ENCODE results near the gene IL17RB.

IL17RB gene

GRCh38 chr3:53804697-53805462, 41.5 kb upstream of the IL17RB start:
- H3K9ac ChIP-seq (ENCODE audit: low read depth, low read length): no peak overlapping the region
- no peaks in the 10 kb centered on the region for H3K9me3 ChIP-seq (ENCODE audit: control insufficient read depth, insufficient read depth, low read length)
- H3K4me1 ChIP-seq (ENCODE audit: control insufficient read depth, insufficient read depth, low read length): 0 out of 2 replicates have a peak, but pooled peaks cover 3% of the 10 kb centered on the region
- H3K27ac ChIP-seq (ENCODE audit: low read depth, low read length): no peak overlapping the region
- no peaks in the 10 kb centered on the region for H3K36me3 ChIP-seq (ENCODE audit: control insufficient read depth, insufficient read depth, low read length)
- no peaks in the 10 kb centered on the region for H3K27me3 ChIP-seq (ENCODE audit: control insufficient read depth, insufficient read depth, low read length)
- no peak overlapping the region for H3K4me3 ChIP-seq (ENCODE audit: low read depth, low read length)

GRCh38 chr3:53805463-53806159, 40.8 kb upstream of the IL17RB start:
- no peaks in the 10 kb centered on the region for H3K36me3 ChIP-seq (ENCODE audit: control insufficient read depth, insufficient read depth, low read length)
- H3K27ac ChIP-seq (ENCODE audit: low read depth, low read length): no peak overlapping the region
- no peak overlapping the region for H3K9ac ChIP-seq (ENCODE audit: low read depth, low read length)
- no peak overlapping the region for H3K4me3 ChIP-seq (ENCODE audit: low read depth, low read length)
- no peaks in the 10 kb centered on the region for H3K27me3 ChIP-seq (ENCODE audit: control insufficient read depth, insufficient read depth, low read length)
- H3K4me1 ChIP-seq (ENCODE audit: control insufficient read depth, insufficient read depth, low read length): 0 out of 2 replicates have a peak, but pooled peaks cover 3% of the 10 kb centered on the region
- H3K9me3 ChIP-seq (ENCODE audit: control insufficient read depth, insufficient read depth, low read length): no peaks in the 10 kb centered on the region

DNA sequence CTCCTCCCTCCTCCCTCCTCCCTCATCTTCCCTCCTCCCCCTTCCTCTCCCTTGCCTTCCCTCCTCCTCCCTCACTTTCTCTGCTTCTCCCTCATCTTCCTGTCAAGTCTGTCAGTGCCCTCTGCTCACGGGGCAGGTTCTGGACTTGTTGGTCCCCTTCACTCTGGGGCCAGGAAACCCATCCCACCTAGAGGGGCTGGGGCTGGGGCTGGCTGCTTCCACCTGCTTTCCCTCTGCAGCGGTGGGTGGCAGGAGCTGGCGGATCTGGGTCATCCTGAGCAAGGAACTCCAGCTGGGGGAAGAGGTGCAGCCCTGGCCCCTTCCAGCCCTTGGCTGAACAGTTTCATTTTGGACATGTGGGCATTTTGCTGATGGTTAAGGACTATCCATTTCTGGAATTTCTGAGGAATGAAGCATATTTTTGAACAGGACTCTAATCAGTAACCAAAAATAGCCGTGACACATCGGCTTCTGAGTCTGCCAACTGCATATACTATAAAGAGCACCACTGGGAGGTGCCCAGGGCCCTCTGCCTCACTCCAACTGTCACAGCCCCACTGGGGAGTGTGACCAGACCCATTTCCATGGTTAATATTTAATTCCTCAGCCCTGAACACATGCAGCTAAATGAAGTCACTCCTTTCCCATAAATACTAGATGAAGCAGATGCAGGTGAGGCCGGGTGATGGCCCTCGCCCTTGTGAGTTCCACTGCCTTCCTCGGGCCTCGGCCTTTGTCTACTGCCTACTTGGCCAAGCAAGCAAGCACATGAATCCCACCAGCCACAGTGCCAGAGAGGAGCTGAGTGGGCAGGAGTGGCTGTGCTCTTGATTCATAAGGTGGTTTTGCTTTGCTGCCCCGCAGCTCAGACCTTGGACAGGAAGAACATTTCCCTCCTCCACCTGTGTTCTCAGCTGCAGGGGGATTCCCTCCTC, 39.9 kb upstream of the IL17RB start:
- no peaks in the 10 kb centered on the region for H3K36me3 ChIP-seq (ENCODE audit: control insufficient read depth, insufficient read depth, low read length)
- H3K9me3 ChIP-seq (ENCODE audit: control insufficient read depth, insufficient read depth, low read length): no peaks in the 10 kb centered on the region
- H3K4me3 ChIP-seq (ENCODE audit: low read depth, low read length): no peak overlapping the region
- no peak overlapping the region for H3K27ac ChIP-seq (ENCODE audit: low read depth, low read length)
- H3K4me1 ChIP-seq (ENCODE audit: control insufficient read depth, insufficient read depth, low read length): 0 out of 2 replicates have a peak, but pooled peaks cover 3% of the 10 kb centered on the region
- H3K27me3 ChIP-seq (ENCODE audit: control insufficient read depth, insufficient read depth, low read length): no peaks in the 10 kb centered on the region
- no peak overlapping the region for H3K9ac ChIP-seq (ENCODE audit: low read depth, low read length)

DNA sequence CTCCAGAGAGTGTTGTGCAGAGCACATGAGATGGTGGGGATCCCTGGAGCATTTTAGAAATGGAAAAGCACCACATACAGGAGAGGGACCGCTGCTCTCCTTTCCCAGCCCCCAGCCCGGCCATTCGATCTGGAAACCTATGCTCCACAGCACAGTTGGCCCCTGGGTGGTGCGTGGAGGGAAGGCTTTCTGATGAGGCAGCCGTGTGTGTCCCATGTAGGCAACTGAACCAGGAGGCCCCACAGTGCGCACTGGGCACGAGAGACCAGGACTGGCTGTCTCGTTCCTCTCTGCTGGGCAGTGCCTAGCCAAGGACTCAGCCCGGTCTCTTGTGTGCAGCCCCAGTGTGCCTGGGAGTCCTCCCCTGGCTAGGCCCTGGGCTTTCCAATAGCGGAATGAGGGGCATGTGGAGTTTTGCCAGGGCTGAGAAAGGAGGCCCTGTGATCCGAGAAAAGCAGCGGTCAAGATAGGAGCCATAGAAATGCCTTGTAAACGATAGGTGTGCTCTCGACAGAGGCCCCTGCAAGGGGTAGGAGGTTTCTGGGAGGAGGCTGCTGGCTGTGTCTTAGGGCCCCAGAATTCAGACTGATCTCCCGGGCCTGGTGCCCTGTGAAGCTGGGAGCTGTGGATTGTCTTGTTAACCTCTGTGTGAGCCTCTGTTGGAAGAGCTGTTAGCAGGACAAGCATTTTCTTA, 39.1 kb upstream of the IL17RB start:
- H3K27me3 ChIP-seq (ENCODE audit: control insufficient read depth, insufficient read depth, low read length): no peaks in the 10 kb centered on the region
- no peak overlapping the region for H3K27ac ChIP-seq (ENCODE audit: low read depth, low read length)
- no peak overlapping the region for H3K9ac ChIP-seq (ENCODE audit: low read depth, low read length)

DNA sequence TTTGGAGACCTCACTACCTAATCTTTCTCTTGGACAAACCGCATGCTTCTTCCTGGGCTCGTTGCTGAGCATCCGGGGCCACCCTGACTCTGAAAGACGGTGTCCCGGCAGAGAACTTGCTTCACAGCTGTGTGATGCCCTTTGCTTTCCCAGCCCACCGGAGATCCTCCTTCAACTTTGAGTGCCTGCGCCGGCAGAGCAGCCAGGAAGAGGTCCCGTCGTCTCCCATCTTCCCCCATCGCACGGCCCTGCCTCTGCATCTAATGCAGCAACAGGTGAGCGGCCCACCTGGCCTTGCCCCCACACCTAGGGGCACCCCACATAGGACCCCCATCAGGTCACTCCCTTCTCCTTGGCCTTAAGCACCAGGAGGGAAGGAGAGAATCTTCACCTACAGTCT, 37.9 kb upstream of the IL17RB start:
- H3K36me3 ChIP-seq (ENCODE audit: control insufficient read depth, insufficient read depth, low read length): no peaks in the 10 kb centered on the region
- no peak overlapping the region for H3K4me3 ChIP-seq (ENCODE audit: low read depth, low read length)
- no peaks in the 10 kb centered on the region for H3K9me3 ChIP-seq (ENCODE audit: control insufficient read depth, insufficient read depth, low read length)
- no peaks in the 10 kb centered on the region for H3K27me3 ChIP-seq (ENCODE audit: control insufficient read depth, insufficient read depth, low read length)
- no peak overlapping the region for H3K27ac ChIP-seq (ENCODE audit: low read depth, low read length)
- no peak overlapping the region for H3K9ac ChIP-seq (ENCODE audit: low read depth, low read length)
- 0 out of 2 replicates have a peak, but pooled peaks cover 3% of the 10 kb centered on the region for H3K4me1 ChIP-seq (ENCODE audit: control insufficient read depth, insufficient read depth, low read length)

More for the DNA sequence above, 39.1 kb upstream of the IL17RB start:
- no peaks in the 10 kb centered on the region for H3K9me3 ChIP-seq (ENCODE audit: control insufficient read depth, insufficient read depth, low read length)
- no peak overlapping the region for H3K4me3 ChIP-seq (ENCODE audit: low read depth, low read length)
- H3K36me3 ChIP-seq (ENCODE audit: control insufficient read depth, insufficient read depth, low read length): no peaks in the 10 kb centered on the region
- 0 out of 2 replicates have a peak, but pooled peaks cover 3% of the 10 kb centered on the region for H3K4me1 ChIP-seq (ENCODE audit: control insufficient read depth, insufficient read depth, low read length)

DNA sequence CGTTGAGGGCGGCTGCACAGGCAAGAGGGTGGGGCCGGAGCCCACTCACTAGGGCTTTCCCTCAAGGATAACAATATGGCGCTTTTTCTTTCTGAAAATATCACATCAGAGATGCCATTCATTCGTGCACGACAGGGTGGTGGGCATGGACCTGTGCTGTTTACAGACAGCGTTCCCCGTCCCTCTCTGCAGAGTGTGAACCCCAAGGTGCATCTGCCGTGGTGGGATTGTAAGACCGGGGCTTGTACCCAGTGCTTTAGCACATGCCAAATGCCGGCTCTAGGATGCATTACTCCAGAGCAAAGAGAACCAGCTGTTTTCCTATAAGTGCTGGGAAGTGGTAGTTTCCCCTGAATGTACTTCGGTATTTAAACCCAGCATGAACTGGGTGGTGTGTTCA, 37.1 kb upstream of the IL17RB start:
- no peaks in the 10 kb centered on the region for H3K9me3 ChIP-seq (ENCODE audit: control insufficient read depth, insufficient read depth, low read length)
- H3K4me3 ChIP-seq (ENCODE audit: low read depth, low read length): no peak overlapping the region
- 0 out of 2 replicates have a peak, but pooled peaks cover 3% of the 10 kb centered on the region for H3K4me1 ChIP-seq (ENCODE audit: control insufficient read depth, insufficient read depth, low read length)
- H3K27ac ChIP-seq (ENCODE audit: low read depth, low read length): no peak overlapping the region
- H3K27me3 ChIP-seq (ENCODE audit: control insufficient read depth, insufficient read depth, low read length): no peaks in the 10 kb centered on the region
- H3K36me3 ChIP-seq (ENCODE audit: control insufficient read depth, insufficient read depth, low read length): no peaks in the 10 kb centered on the region
- no peak overlapping the region for H3K9ac ChIP-seq (ENCODE audit: low read depth, low read length)

- H3K9me3 ChIP-seq (ENCODE audit: control insufficient read depth, insufficient read depth, low read length): no peaks in the 10 kb centered on the region
- H3K4me1 ChIP-seq (ENCODE audit: control insufficient read depth, insufficient read depth, low read length): no peaks in the 10 kb centered on the region
- no peak overlapping the region for H3K4me3 ChIP-seq (ENCODE audit: low read depth, low read length)
- H3K27me3 ChIP-seq (ENCODE audit: control insufficient read depth, insufficient read depth, low read length): no peaks in the 10 kb centered on the region
- no peak overlapping the region for H3K9ac ChIP-seq (ENCODE audit: low read depth, low read length)
- no peak overlapping the region for H3K27ac ChIP-seq (ENCODE audit: low read depth, low read length)
- H3K36me3 ChIP-seq (ENCODE audit: control insufficient read depth, insufficient read depth, low read length): no peaks in the 10 kb centered on the region
These were observed 36.5 kb upstream of the IL17RB start for GRCh38 chr3:53809764-53810400.

DNA sequence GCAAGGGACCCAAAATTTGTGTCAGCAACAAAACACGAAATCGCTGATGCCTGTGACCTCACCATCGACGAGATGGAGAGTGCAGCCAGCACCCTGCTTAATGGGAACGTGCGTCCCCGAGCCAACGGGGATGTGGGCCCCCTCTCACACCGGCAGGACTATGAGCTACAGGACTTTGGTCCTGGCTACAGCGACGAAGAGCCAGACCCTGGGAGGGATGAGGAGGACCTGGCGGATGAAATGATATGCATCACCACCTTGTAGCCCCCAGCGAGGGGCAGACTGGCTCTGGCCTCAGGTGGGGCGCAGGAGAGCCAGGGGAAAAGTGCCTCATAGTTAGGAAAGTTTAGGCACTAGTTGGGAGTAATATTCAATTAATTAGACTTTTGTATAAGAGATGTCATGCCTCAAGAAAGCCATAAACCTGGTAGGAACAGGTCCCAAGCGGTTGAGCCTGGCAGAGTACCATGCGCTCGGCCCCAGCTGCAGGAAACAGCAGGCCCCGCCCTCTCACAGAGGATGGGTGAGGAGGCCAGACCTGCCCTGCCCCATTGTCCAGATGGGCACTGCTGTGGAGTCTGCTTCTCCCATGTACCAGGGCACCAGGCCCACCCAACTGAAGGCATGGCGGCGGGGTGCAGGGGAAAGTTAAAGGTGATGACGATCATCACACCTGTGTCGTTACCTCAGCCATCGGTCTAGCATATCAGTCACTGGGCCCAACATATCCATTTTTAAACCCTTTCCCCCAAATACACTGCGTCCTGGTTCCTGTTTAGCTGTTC, 35.0 kb upstream of the IL17RB start:
- Histone ChIP-seq H3K27ac (ENCODE audit: low read depth, low read length) (no peak overlapping the region), H3K9ac (ENCODE audit: low read depth, low read length) (no peak overlapping the region), H3K4me1 (ENCODE audit: control insufficient read depth, insufficient read depth, low read length) (no peaks in the 10 kb centered on the region), H3K27me3 (ENCODE audit: control insufficient read depth, insufficient read depth, low read length) (no peaks in the 10 kb centered on the region), H3K9me3 (ENCODE audit: control insufficient read depth, insufficient read depth, low read length) (no peaks in the 10 kb centered on the region), H3K4me3 (ENCODE audit: low read depth, low read length) (no peak overlapping the region), H3K36me3 (ENCODE audit: control insufficient read depth, insufficient read depth, low read length) (peaks cover 5% of the 10 kb centered on the region; the same call in 1 of the 2 replicates)

DNA sequence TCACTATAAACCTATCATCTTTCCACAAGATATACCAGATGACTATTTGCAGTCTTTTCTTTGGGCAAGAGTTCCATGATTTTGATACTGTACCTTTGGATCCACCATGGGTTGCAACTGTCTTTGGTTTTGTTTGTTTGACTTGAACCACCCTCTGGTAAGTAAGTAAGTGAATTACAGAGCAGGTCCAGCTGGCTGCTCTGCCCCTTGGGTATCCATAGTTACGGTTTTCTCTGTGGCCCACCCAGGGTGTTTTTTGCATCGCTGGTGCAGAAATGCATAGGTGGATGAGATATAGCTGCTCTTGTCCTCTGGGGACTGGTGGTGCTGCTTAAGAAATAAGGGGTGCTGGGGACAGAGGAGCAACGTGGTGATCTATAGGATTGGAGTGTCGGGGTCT, 33.9 kb upstream of the IL17RB start:
- H3K9ac ChIP-seq (ENCODE audit: low read depth, low read length): no peak overlapping the region
- no peaks in the 10 kb centered on the region for H3K27me3 ChIP-seq (ENCODE audit: control insufficient read depth, insufficient read depth, low read length)
- no peak overlapping the region for H3K4me3 ChIP-seq (ENCODE audit: low read depth, low read length)
- peaks cover 11% of the 10 kb centered on the region; the same call in 1 of the 2 replicates for H3K36me3 ChIP-seq (ENCODE audit: control insufficient read depth, insufficient read depth, low read length)
- no peaks in the 10 kb centered on the region for H3K4me1 ChIP-seq (ENCODE audit: control insufficient read depth, insufficient read depth, low read length)
- H3K9me3 ChIP-seq (ENCODE audit: control insufficient read depth, insufficient read depth, low read length): no peaks in the 10 kb centered on the region
- no peak overlapping the region for H3K27ac ChIP-seq (ENCODE audit: low read depth, low read length)

All from HUES48 (cell line).